ENCODE results near the gene FBXL7.

FBXL7 gene

DNA sequence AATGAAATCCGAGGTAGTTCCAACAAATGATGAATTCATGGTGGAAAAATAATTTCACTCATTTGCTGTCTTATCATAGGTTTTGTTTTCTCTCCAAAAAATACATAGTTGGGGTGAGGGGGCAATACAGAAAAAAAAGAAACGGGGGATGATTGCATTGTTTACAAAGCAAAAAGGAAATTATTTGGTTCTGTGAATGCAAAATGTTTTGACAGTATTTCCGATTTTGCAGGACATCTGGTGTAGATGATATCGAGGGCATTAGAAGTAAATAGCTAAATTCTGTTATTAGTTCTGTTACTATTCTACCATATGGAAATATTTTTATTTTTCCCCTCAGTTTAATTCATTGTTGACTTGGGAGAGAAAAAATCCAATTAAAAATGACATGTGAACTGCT is 477.9 kb downstream of the FBXL7 start:
- no peak for DNase-seq

DNA sequence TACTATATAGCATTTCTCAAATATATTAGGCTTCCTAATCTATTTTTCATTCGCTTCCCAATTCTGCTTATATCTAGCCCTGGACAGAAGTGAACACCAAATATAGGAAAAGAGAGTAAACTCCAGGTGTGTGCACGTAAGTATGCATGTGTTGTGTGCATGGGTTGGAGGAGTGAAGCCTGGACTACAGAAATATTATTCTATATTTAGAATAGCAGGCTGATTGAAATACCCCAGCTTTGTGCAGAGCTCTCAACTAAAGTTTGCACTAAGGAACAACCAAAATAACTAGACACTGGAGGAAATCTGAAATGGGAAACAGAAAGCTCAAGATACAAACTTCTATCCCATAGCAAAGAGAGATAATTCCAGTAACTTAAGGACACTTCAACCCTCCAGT is 480.9 kb downstream of the FBXL7 start:
- DNase-seq, result no peak

DNA sequence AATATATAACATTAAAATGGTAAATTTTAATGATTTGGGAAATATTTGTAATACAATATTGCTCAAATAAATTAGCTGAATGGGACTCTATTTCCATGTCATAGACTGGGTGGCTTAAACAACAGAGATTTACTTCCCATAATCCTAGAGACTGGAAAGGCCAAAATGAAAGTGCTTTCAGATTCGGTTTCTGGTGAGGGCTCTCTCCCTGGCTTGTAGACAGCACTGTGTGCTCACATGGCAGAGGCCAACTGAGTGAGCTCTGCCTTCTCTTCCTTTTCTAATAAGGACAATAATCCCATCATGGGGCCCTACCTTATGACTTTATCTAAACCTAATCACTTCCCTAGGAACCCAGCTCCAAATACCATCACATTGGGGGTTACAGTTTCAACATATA is 483.4 kb downstream of the FBXL7 start:
- no peak for DNase-seq
